ENCODE data around the gene SPATA6L. TPM values are rescaled to one million over a fixed set of nuclear protein-coding genes. Genes with fewer than 3 reads are reported as not detected.

Gene SPATA6L
- total and polyA plus RNA-seq, 2 experiments from 2014 or later, result 1.7 to 1.9 TPM

- no peak overlapping the region for H3K4me3 Mint-ChIP-seq
- H3K36me3 Mint-ChIP-seq (ENCODE audit: low read depth), result no peaks in the 10 kb centered on the region
- no peak overlapping the region for H3K27ac ChIP-seq (ENCODE audit: low read depth)
- H3K4me1 ChIP-seq (ENCODE audit: insufficient read depth), result peaks cover 9% of the 10 kb centered on the region
- H3K27ac Mint-ChIP-seq, result no peak overlapping the region
- no peak for DNase-seq (ENCODE audit: low spot score)
- no peaks in the 10 kb centered on the region for H3K36me3 ChIP-seq (ENCODE audit: insufficient read depth)
- peaks cover 2% of the 10 kb centered on the region for H3K27me3 Mint-ChIP-seq (ENCODE audit: insufficient read depth, low read depth, poor library complexity)
- H3K9me3 Mint-ChIP-seq, result no peaks in the 10 kb centered on the region
- no peaks in the 10 kb centered on the region for H3K79me2 ChIP-seq (replicated peaks; ENCODE audit: insufficient read depth)
- peaks cover 10% of the 10 kb centered on the region for H3K4me1 Mint-ChIP-seq
- H3K9me2 ChIP-seq (ENCODE audit: insufficient read depth), result no peaks in the 10 kb centered on the region
- H4K20me1 ChIP-seq (replicated peaks; ENCODE audit: insufficient read depth), result no peaks in the 10 kb centered on the region
- no peak overlapping the region for H3K4me2 ChIP-seq
- H3K27me3 ChIP-seq (ENCODE audit: insufficient read depth), result no peaks in the 10 kb centered on the region
- no peak overlapping the region for H2AFZ ChIP-seq
- ATAC-seq, result no peak
- TF ChIP-seq POLR2AphosphoS5 (IDR thresholded peaks at IDR 0.05; ENCODE audit: low read depth) (no peak), STAT1 (IDR thresholded peaks at IDR 0.05; ENCODE audit: unreplicated experiment) (no peak), EZH2 (IDR thresholded peaks at IDR 0.05; ENCODE audit: low read depth, unreplicated experiment) (no peak), ZNF114 (CRISPR knock-in tag; IDR thresholded peaks at IDR 0.05) (no peak), NANOG (IDR thresholded peaks at IDR 0.05; ENCODE audit: borderline replicate concordance) (no peak), ZNF462 (CRISPR knock-in tag; IDR thresholded peaks at IDR 0.05) (no peak), CREB1 (CRISPR knock-in tag; IDR thresholded peaks at IDR 0.05; ENCODE audit: low read depth) (no peak), EZH2phosphoT487 (IDR thresholded peaks at IDR 0.05; ENCODE audit: unreplicated experiment) (no peak), ZNF331 (CRISPR knock-in tag; IDR thresholded peaks at IDR 0.05; ENCODE audit: low read depth) (no peak), JUNB (IDR thresholded peaks at IDR 0.05; ENCODE audit: unreplicated experiment) (no peak), CTCF (conservative IDR thresholded peaks at IDR 0.05; ENCODE audit: low read depth in 2 of 2) (no peak), ETS1 (IDR thresholded peaks at IDR 0.05) (no peak), REST (IDR thresholded peaks at IDR 0.05; ENCODE audit: unreplicated experiment) (no peak)
- no peaks in the 10 kb centered on the region for H3F3A ChIP-seq (replicated peaks; ENCODE audit: low read depth)
- H3K4me3 ChIP-seq, result no peak overlapping the region
These were observed 23.9 kb downstream of the SPATA6L start for GRCh38 chr9:4642351-4642750.
